ENCODE results near the gene TMC3.

- TF ChIP-seq EP300 (IDR thresholded peaks at IDR 0.05) (no peak), CTCF (IDR thresholded peaks at IDR 0.05) (no peak), POLR2A (IDR thresholded peaks at IDR 0.05; ENCODE audit: low read depth) (no peak), POLR2AphosphoS5 (IDR thresholded peaks at IDR 0.05) (no peak)
Measured at GRCh38 chr15:81311752-81312464, 62.1 kb downstream of the TMC3 start.

Measured in esophagus muscularis mucosa (tissue), 4 donors.